Kidney epithelial cell (primary cell): ENCODE data around the gene YKT6. TPM values are rescaled to one million over a fixed set of nuclear protein-coding genes. Genes with fewer than 3 reads are reported as not detected.

Experiments
- DNase-seq: peaks from one replicate; pipeline ENCODE4 v3.0.0-alpha.2; 2010; ENCODE audit warnings: low read depth
- H3K27me3 ChIP-seq: 2 replicates; pipeline ENCODE4 v1.6.0; 2011; ENCODE audit warnings: low read length; ENCODE audit not compliant: control insufficient read depth, insufficient read depth
- H3K36me3 ChIP-seq: 2 replicates; pipeline ENCODE4 v1.5.1; 2011; ENCODE audit warnings: low read length; ENCODE audit not compliant: control insufficient read depth, insufficient read depth
- H3K4me3 ChIP-seq: 2 replicates; pipeline ENCODE4 v1.5.1; 2011; ENCODE audit warnings: low read depth, mild to moderate bottlenecking, control low read depth, low read length
- total RNA-seq: library from RNA; depleted of rRNA; stranded (reverse); fragments of >200 nt; gene quantifications from 2 replicates; pipeline ENCODE4 v1.2.3, GENCODE V29; 2015
- TF ChIP-seq, protein P1 (sequence below): IDR thresholded peaks from 2 replicates; pipeline ENCODE4 v1.5.1; 2011; ENCODE audit warnings: mild to moderate bottlenecking, moderate library complexity, low read length, control low read depth, inconsistent platforms; ENCODE audit not compliant: insufficient read depth, poor library complexity, severe bottlenecking

Gene YKT6
- total RNA-seq, 1 donor from 2014 or later = 124 TPM

DNA sequence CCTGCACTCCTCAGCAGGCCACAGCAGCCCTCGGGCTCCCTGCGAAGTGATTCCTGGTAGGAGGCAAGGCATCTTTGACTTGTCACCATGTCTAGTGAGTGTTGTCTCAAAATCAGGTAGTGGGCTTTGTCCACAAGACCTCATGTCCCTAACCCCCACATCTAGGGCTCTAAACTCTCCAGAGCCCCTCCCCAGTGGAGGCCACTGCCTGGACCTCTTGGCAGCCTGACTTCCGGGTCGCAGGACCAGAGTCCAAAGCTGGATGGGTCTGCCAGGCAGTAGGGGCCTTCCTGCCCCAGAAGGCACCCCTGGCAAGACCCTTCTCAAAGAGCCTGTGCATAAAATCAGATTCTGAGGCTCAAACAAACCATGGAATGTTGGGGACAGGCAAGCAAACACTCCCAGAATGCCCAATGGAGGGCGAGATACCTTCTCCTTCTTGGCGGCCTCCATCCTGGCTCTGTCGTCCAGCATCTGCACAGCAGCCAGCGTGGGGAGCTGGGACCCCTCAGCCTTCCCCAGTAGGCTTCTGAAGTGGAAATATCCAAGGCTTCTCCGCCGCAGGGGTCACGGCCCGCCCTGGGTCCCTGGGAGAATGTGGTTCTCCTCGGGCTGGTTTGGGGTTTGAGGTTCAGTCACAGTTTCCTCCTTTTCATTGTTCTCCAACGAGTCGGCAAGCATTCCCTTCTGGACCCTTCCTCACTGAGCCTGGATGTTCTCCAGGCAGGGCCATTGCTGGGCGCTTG, 12.1 kb upstream of the YKT6 start:
- Histone ChIP-seq H3K36me3 (no peaks in the 10 kb centered on the region), H3K27me3 (no peaks in the 10 kb centered on the region), H3K4me3 (no peak overlapping the region)
- DNase-seq = no peak
- TF ChIP-seq, protein P1, sequence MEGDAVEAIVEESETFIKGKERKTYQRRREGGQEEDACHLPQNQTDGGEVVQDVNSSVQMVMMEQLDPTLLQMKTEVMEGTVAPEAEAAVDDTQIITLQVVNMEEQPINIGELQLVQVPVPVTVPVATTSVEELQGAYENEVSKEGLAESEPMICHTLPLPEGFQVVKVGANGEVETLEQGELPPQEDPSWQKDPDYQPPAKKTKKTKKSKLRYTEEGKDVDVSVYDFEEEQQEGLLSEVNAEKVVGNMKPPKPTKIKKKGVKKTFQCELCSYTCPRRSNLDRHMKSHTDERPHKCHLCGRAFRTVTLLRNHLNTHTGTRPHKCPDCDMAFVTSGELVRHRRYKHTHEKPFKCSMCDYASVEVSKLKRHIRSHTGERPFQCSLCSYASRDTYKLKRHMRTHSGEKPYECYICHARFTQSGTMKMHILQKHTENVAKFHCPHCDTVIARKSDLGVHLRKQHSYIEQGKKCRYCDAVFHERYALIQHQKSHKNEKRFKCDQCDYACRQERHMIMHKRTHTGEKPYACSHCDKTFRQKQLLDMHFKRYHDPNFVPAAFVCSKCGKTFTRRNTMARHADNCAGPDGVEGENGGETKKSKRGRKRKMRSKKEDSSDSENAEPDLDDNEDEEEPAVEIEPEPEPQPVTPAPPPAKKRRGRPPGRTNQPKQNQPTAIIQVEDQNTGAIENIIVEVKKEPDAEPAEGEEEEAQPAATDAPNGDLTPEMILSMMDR = no peak

DNA sequence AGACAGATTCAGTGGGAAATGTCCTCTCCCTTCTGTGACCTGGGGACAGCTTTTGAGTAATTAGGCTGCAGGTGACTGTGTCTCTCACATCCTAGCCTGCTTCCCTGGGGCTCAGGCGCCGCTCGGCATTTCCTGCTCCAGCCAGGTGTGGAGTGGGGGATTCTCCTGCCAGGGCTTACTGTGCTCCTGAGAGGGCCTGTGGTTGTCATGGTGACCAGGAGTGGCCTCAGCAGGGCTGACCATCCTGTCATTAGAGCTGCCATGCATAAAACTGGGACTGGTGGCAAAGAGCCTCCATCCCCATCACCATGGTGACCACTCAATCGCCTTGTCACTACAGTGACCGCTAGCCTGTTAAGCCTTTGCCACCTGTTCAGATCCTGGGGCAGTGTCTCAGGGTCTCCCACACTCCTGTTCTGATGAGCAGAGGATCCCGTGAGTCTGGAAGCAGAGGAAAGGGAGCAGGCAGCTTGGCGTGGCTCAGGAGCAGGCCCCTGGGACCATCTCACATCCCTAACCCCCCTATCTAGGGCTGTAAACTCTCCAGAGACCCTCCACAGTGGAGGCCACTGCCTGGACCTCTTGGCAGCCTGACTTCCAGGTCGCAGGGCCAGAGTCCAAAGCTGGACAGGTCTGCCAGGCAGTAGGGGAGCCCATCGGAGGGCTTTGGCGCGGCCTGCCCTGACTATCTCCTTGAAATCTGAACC, 11.3 kb upstream of the YKT6 start, which contains the start of gene GCK:
TSS of gene GCK (minus strand) at position 154 of the 707 bp plus-strand sequence. CDS start 486 bp downstream, outside the sequence.
- H3K36me3 ChIP-seq = no peaks in the 10 kb centered on the region
- no peaks in the 10 kb centered on the region for H3K27me3 ChIP-seq
- no peak within 1 kb of the TSS for H3K4me3 ChIP-seq
- TF ChIP-seq, protein P1 = no peak
- no peak for DNase-seq

DNA sequence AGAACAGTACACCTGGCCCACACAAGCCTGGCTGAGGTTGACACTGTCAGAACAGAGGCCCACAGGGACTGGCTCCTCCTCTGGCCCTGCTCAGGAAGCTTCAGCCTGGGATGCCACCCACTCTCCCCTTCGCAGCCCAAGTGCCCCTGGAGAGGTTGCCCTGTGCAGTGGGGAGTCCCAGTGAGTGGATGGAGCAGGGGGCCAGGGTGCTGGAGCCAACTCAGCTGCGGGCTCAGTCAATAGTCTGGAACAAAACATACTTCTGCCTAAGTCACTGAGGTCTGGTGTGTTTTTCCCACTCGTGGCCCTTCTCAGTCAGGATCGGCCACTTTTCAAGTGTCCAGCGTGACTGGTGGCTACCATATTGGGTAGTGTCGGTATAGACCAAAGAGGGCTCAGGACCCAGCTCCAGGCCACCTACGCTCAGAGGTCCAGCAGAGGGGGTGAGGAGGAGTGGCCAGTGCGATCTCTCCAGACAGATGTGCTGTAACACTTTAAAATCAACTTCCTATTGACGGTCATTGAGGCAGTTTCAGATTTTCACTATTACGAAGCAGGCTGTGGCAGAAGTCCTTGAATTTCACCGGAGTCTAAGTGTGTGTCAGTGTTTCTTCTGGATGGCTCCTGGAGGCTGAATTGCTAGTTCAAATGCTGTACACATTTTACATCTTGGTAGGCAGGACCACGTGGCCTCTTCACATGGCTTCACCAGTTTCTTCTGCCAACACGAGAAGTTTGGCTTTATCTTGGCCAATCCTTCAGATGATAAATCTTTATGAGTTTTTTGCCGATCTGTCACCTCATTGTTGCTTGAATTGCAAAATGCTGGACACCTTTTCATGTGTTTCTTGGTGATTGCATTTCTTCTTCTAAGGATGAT, 10.5 kb upstream of the YKT6 start:
- TF ChIP-seq, protein P1 = no peak
- H3K36me3 ChIP-seq = no peaks in the 10 kb centered on the region
- no peak for DNase-seq
- no peak overlapping the region for H3K4me3 ChIP-seq
- H3K27me3 ChIP-seq = no peaks in the 10 kb centered on the region

DNA sequence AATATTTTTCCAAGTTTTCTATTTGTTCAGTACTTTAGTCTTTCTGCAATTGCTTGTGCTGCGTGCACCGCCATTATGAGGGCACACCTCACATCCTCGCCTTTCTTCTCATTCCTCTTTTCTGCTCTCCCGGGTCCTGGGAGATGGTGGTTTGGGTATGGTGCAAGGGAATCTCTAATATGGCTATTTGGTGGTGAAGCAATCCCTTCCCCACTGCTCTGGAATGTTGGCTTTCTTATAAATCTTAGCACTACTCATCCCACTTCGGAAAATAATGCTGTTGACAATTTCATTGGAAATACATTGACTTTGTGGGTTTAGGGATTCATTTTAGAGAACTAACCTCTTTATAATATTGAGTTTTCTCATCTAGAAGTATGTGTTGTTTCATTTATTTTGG, 9.6 kb upstream of the YKT6 start:
- H3K4me3 ChIP-seq = no peak overlapping the region
- H3K36me3 ChIP-seq = no peaks in the 10 kb centered on the region
- H3K27me3 ChIP-seq = no peaks in the 10 kb centered on the region
- TF ChIP-seq, protein P1 = no peak
- no peak for DNase-seq

DNA sequence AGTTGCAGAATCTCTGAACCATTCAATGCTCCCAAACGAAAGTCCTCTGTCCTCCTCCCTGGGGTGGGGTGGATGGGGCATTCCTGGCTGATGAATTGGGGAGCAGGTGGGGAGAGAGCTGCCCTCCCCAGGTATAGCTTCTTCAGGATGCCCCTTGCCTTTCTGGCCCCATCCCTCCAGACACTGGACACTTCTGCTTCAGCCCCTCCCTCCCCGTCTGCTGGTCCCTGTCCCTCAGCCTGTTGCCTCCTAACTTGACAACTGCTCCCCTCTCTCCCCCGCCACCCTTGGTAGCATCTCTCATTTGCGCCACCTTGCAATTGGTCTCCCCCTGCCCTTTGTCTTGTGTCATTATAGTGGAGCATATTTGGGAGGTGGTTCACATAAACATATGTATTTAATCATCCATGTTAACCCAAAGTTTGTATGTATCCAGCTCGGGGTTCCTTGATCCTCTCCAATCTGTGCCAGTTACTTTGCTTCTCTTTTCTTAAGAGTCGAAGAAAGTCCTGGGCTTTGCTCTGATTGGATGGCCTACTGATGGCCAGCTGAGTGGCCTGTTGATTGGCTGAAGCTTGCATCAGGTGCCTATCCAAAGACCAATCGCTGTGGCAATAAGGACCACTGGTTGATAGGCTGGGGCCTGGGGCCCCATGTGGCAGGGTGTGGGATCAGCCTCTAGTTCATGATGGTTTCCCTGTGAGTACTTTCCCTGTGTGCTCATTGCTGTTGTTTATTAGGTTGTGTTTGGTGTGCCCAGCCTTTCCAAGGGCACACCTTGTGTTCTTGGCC, 7.6 kb upstream of the YKT6 start:
- Histone ChIP-seq H3K27me3 (no peaks in the 10 kb centered on the region), H3K4me3 (no peak overlapping the region), H3K36me3 (no peaks in the 10 kb centered on the region)
- TF ChIP-seq, protein P1 = no peak
- DNase-seq = no peak
